ENCODE measurements around the gene SMARCA2. TPM values are rescaled to one million over a fixed set of nuclear protein-coding genes. Genes with fewer than 3 reads are reported as not detected.
A peak's percentile ranks its signal among the peaks of the same experiment; 100 is the strongest.

The SMARCA2 gene
- total RNA-seq, 1 experiment from 2014 or later = 77.6 TPM

DNA sequence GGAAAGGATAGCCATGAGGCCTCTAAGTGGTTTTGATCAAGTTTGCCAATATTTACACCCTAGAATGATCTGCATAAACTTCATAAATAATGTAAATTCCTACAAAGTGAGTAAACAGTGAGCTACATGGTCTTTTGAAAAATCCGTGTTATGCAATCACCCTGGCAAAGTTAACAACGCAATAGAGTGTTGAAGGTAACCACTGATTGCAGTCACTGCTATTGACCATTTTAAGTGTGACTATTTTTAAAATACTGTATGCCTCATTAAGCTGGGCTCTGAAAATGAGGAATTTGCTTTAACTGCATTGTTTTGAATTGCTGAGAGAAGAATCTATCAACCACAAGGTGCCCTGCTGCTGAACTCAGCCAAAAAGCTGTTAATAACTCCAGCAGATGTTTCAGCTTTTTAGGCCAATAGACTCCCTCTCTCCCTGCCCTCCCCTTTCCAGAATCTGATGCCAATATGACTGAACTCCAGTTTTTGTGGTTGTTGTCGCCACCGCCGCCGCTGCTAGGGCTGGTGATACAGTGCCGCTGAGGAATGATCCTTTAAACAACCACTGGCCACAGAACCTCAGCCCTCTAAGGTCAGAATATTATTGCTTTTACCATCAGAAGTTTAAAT lies 35.3 kb upstream of the SMARCA2 start:
- intact Hi-C loops (cut with micrococcal nuclease) = loop anchor here (1.0 kb wide), 1 partner anchor 35 kb away; the partner anchor contains the start of gene SMARCA2
- H3K36me3 Mint-ChIP-seq (ENCODE audit: insufficient read depth, unreplicated experiment) = no peaks in the 10 kb centered on the region
- peak overlapping the region; percentile 42 for H3K27ac Mint-ChIP-seq (ENCODE audit: low read depth, unreplicated experiment)
- peaks cover 26% of the 10 kb centered on the region for H3K4me1 Mint-ChIP-seq (ENCODE audit: insufficient read depth, unreplicated experiment)
- no TSS peak for BruUV-seq (replicated peaks)
- H3K4me3 Mint-ChIP-seq (ENCODE audit: unreplicated experiment) = no peak overlapping the region
- peak; percentile 75 for DNase-seq (ENCODE audit: unreplicated experiment)
- TF ChIP-seq, protein P1, sequence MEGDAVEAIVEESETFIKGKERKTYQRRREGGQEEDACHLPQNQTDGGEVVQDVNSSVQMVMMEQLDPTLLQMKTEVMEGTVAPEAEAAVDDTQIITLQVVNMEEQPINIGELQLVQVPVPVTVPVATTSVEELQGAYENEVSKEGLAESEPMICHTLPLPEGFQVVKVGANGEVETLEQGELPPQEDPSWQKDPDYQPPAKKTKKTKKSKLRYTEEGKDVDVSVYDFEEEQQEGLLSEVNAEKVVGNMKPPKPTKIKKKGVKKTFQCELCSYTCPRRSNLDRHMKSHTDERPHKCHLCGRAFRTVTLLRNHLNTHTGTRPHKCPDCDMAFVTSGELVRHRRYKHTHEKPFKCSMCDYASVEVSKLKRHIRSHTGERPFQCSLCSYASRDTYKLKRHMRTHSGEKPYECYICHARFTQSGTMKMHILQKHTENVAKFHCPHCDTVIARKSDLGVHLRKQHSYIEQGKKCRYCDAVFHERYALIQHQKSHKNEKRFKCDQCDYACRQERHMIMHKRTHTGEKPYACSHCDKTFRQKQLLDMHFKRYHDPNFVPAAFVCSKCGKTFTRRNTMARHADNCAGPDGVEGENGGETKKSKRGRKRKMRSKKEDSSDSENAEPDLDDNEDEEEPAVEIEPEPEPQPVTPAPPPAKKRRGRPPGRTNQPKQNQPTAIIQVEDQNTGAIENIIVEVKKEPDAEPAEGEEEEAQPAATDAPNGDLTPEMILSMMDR (IDR thresholded peaks at IDR 0.05; ENCODE audit: unreplicated experiment) = no peak
- ChIA-PET CTCF (interaction anchor here (0.6 to 1.7 kb wide), 4 partner anchors 21 to 398 kb away, joined by 3 to 5 read pairs (median 4); no protein-coding TSS in a partner anchor), POLR2A (interaction anchor here (1.1 to 4.5 kb wide), 9 partner anchors 8 to 179 kb away, joined by 3 to 57 read pairs (median 4); partner anchors contain the start of gene SMARCA2)
- no peaks in the 10 kb centered on the region for H3K27me3 Mint-ChIP-seq (ENCODE audit: insufficient read depth, unreplicated experiment)
- H3K9me3 Mint-ChIP-seq (ENCODE audit: unreplicated experiment) = no peaks in the 10 kb centered on the region

DNA sequence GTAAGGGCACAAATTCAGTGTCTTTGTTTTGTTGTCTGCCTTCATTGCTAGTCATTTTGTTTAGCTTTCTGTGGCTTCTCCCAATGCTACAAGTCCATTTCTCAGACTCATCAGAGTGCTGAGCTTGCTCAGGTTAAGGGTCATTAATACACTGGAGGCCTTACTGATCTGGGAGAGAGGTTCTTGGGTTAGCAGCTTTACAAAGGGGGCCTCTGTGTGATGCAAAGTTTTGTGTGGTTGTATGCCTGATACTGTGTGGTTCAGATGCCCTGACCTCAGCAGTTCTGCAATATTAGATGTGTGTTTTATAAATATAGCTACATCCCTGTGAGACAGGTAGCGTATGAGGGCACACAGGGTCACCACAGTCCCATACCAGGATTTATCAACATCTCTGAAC lies 34.8 kb upstream of the SMARCA2 start:
- H3K4me3 Mint-ChIP-seq (ENCODE audit: unreplicated experiment) = no peak overlapping the region
- H3K27me3 Mint-ChIP-seq (ENCODE audit: insufficient read depth, unreplicated experiment) = no peaks in the 10 kb centered on the region
- peaks cover 26% of the 10 kb centered on the region for H3K4me1 Mint-ChIP-seq (ENCODE audit: insufficient read depth, unreplicated experiment)
- no peaks in the 10 kb centered on the region for H3K36me3 Mint-ChIP-seq (ENCODE audit: insufficient read depth, unreplicated experiment)
- TF ChIP-seq, protein P1 (IDR thresholded peaks at IDR 0.05; ENCODE audit: unreplicated experiment) = no peak
- ChIA-PET CTCF (interaction anchor here (0.6 to 1.7 kb wide), 3 partner anchors 22 to 399 kb away, joined by 3 to 5 read pairs (median 4); no protein-coding TSS in a partner anchor), POLR2A (interaction anchor here (1.5 to 4.5 kb wide), 5 partner anchors 8 to 38 kb away, joined by 3 to 57 read pairs (median 8); partner anchors contain the start of gene SMARCA2)
- DNase-seq (ENCODE audit: unreplicated experiment) = no peak
- H3K27ac Mint-ChIP-seq (ENCODE audit: low read depth, unreplicated experiment) = no peak overlapping the region
- H3K9me3 Mint-ChIP-seq (ENCODE audit: unreplicated experiment) = no peaks in the 10 kb centered on the region
- intact Hi-C loops (cut with micrococcal nuclease) = no loop called here
- no TSS peak for BruUV-seq (replicated peaks)

DNA sequence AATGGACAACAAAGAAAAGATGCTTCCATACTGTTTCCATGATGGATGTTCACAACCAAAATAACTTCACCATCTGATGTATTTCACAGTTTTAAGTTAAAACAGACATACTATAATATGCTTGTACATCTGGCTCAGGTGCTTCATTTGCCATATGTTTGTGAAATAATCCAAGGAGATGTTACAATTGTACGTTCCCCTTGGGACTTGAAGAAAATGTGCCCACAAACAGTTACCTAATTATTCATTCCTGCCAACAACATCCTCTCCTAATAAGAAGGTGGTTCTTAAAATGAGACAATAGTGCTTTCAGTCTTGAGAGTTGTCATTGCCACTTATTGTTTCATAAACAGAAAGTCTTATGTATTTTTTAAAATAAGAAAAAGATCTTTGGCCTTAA lies 33.1 kb upstream of the SMARCA2 start:
- Mint-ChIP-seq H3K4me3 (ENCODE audit: unreplicated experiment) (no peak overlapping the region), H3K27ac (ENCODE audit: low read depth, unreplicated experiment) (no peak overlapping the region), H3K27me3 (ENCODE audit: insufficient read depth, unreplicated experiment) (peaks cover 5% of the 10 kb centered on the region), H3K36me3 (ENCODE audit: insufficient read depth, unreplicated experiment) (no peaks in the 10 kb centered on the region), H3K4me1 (ENCODE audit: insufficient read depth, unreplicated experiment) (peaks cover 26% of the 10 kb centered on the region), H3K9me3 (ENCODE audit: unreplicated experiment) (peaks cover 5% of the 10 kb centered on the region)
- BruUV-seq (replicated peaks) = no TSS peak
- DNase-seq (ENCODE audit: unreplicated experiment) = no peak
- TF ChIP-seq, protein P1 (IDR thresholded peaks at IDR 0.05; ENCODE audit: unreplicated experiment) = no peak
- CTCF ChIA-PET = no interaction called here
- intact Hi-C loops (cut with micrococcal nuclease) = no loop called here
- POLR2A ChIA-PET = no interaction called here

DNA sequence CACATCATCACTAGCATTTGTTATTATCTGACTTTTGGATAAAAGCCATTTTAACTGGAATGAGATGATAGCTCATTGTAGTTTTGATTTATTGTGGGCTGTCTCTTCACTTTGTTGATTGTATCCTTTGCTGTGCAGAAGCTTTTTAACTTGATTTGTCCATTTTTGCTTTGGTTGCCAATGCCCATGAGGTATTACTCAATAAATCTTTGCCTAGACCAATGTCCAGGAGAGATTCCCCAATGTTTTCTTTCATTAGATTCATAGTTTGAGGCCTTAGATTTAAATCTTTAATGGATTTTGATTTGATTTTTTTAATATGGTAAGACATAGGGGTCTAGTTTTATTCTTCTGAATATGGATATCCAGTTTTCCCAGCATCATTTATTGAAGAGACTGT lies 28.8 kb upstream of the SMARCA2 start:
- Mint-ChIP-seq H3K36me3 (ENCODE audit: insufficient read depth, unreplicated experiment) (no peaks in the 10 kb centered on the region), H3K27me3 (ENCODE audit: insufficient read depth, unreplicated experiment) (peaks cover 20% of the 10 kb centered on the region), H3K4me3 (ENCODE audit: unreplicated experiment) (no peak overlapping the region), H3K4me1 (ENCODE audit: insufficient read depth, unreplicated experiment) (no peaks in the 10 kb centered on the region), H3K9me3 (ENCODE audit: unreplicated experiment) (peaks cover 17% of the 10 kb centered on the region), H3K27ac (ENCODE audit: low read depth, unreplicated experiment) (no peak overlapping the region)
- POLR2A ChIA-PET = interaction anchor here (1.4 kb wide), 1 partner anchor 21 kb away, joined by 6 read pairs; no protein-coding TSS in a partner anchor
- TF ChIP-seq, protein P1 (IDR thresholded peaks at IDR 0.05; ENCODE audit: unreplicated experiment) = no peak
- DNase-seq (ENCODE audit: unreplicated experiment) = no peak
- CTCF ChIA-PET = interaction anchor here (1.1 kb wide), 1 partner anchor 254 kb away, joined by 3 read pairs; no protein-coding TSS in a partner anchor
- no TSS peak for BruUV-seq (replicated peaks)
- intact Hi-C loops (cut with micrococcal nuclease) = no loop called here

All from MCF 10A (cell line).